NAMALWA (cell line): ENCODE results near the gene SS18.
"Not testable (repeated sequence)": the region's sequence is repeated elsewhere in the genome, so short reads cannot be mapped to it uniquely, and the experiment has no call there.

ENCODE experiments used
- DNase-seq: peaks from one replicate; pipeline ENCODE4 v3.0.0-alpha.2; 2015; ENCODE audit warnings: low spot score

The SS18 gene, protein sequence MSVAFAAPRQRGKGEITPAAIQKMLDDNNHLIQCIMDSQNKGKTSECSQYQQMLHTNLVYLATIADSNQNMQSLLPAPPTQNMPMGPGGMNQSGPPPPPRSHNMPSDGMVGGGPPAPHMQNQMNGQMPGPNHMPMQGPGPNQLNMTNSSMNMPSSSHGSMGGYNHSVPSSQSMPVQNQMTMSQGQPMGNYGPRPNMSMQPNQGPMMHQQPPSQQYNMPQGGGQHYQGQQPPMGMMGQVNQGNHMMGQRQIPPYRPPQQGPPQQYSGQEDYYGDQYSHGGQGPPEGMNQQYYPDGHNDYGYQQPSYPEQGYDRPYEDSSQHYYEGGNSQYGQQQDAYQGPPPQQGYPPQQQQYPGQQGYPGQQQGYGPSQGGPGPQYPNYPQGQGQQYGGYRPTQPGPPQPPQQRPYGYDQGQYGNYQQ

GRCh38 chr18:26090130-26091046, at the start of gene SS18:
Gene SS18, minus strand, starts transcription at chr18:26090613. Its CDS starts 44 bp downstream, at chr18:26090569.
- peak; percentile 95 for DNase-seq

- no peak for DNase-seq
These were observed 45.1 kb upstream of the SS18 start for GRCh38 chr18:26135548-26135947.

DNA sequence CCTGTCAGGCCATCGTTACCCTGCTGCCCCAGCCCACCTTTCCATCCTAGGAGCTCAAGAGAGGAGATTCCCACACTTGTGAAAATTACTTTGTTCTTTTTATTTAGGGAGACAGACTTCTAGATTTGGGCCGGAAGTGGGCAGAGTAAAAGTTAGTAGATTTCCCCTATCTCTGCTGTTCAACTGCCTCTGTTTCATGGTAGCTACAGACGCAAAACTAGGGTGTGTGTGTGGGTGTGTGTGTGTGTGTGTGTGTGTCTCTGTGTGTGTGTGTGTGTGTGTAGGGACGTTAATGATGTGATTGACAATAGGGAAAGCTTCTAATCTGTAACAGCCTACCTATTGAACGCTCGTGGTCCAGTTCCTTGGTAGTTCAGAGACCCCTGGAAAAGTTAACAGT, 43.7 kb upstream of the SS18 start:
- DNase-seq, result no peak

- DNase-seq, result no peak
These were observed 43.2 kb upstream of the SS18 start, which contains the start of gene PSMA8 for GRCh38 chr18:26133652-26134051. Gene PSMA8, plus strand, starts transcription at chr18:26133869. Its CDS starts 97 bp downstream, at chr18:26133966.

- not testable (repeated sequence) for DNase-seq
These were observed 37.8 kb upstream of the SS18 start for GRCh38 chr18:26128192-26128591.

DNA sequence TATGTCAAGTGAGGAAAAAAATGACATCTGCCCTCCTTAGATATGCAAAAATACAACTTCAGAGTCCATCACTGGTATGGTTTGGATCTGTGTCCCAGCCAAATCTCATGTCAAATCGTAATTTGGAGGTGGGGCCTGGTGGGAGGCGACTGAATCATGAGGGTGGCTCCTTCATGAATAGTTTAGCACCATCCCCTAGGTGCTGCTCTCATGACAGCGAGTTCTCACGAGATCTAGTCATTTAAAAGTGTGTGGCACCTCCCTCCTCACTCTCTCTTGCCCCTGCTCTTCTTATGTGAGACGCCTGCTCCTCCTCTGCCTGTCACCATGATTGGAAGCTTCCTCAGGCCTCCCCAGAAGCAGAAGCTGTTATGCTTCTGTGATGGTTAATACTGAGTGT, 37.4 kb upstream of the SS18 start:
- no peak for DNase-seq

- not testable (repeated sequence) for DNase-seq
These were observed 31.6 kb upstream of the SS18 start for GRCh38 chr18:26121994-26122393.

DNA sequence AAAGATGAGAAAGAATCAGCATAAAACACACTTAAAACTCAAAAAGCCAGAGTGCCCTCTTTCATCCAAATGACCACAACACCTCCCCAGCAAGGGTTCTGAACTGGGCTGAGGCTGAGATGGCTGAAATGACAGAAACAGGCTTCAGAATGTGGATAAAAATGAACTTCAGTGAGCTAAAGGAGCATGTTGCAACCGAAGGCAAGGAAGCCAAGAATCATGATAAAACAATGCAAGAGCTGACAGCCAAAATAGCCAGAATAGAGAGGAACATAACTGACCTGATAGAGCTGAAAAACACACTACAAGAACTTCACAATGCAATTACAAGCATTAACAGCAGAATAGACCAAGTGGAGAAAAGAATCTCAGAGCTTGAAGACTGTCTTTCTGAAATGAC, 31.1 kb upstream of the SS18 start:
- no peak for DNase-seq

GRCh38 chr18:26119246-26119645, 28.8 kb upstream of the SS18 start:
- no peak for DNase-seq

DNA sequence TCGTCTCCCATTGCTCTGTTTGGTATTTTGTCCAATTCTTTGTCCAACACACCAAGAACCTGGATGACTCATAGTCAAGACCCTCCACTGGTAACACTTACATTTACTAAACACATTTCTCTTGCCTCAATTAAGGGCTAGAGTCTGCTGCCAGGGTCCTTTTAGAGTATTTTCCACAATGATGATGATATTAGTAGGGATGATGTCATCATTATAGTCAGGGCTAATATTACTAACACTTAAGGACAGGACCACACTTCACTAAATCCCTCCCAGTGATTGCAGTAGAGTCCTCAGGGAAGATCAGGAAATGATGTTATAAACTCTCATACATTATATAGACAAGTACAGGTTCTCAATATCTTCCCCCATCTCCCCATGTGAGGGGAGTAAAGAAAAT, 13.6 kb upstream of the SS18 start:
- DNase-seq, result no peak

DNA sequence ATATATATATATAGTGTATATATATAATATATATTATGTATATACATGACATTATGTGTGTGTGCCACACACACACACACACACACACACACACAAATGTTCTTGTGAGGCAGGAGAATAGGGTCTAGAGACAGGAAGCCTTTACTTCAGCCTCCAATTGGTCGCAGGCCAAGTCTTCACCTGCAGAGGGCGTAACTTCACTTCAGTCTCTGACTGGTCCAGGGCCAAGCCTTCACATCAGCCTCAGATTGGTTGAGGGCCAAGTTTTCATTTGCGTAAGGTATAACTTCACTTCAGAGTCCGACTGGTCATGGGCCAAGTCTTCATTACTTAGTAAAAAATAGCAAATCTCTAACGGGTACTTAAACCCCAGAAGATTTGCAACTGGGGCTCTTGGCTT, 13.2 kb upstream of the SS18 start:
- peak; percentile 54 for DNase-seq

- no peak for DNase-seq
These were observed 7.2 kb upstream of the SS18 start for GRCh38 chr18:26097563-26097962.

- DNase-seq, result no peak
These were observed 6.4 kb upstream of the SS18 start for GRCh38 chr18:26096852-26097251.

- no peak for DNase-seq
These were observed 726 bp upstream of the SS18 start for GRCh38 chr18:26091047-26091630.

DNA sequence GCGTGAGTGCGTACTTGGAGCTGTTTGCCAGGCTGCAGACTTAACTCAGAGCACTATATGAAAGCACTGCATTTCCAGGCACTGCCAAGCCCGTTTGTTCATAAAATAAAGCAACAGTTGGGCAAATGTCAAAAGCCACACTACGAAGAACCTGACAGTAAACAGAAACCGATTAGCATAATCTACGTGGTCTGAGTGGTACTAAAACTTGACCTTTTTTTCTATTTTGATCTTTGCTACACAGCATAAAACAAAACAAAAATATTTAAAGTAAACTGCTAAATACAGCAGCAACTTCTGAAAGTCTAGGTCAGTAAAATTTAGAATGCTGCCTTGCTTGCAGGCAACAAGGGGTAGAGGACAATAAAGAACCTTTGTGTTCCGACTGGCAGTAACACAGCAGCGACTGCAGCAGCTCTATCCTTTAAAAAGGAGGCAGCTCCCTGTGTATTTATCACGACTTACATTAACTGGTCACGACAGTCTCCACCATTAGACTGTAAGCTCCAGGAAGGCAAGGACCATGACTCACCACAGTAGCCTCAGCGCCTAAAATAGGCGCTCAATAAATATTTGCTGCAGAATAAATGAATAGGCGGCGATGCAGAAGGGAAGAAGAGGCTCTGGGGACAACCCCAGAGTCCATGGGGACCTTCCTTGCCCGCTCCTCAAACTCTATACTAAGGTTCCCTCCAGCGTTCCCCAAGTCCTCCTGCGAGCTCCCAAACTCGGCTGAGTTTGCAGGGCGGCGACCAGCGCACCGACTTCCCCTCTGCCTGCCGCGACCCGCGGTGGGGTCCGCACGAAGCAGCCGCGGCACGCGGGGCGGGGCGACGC, 902 bp downstream of the SS18 start:
- peak; percentile 59 for DNase-seq

- peak; percentile 33 for DNase-seq
These were observed 1.9 kb downstream of the SS18 start for GRCh38 chr18:26088487-26088886.

- DNase-seq, result peak; percentile 15
These were observed 3.5 kb downstream of the SS18 start for GRCh38 chr18:26086959-26087358.

DNA sequence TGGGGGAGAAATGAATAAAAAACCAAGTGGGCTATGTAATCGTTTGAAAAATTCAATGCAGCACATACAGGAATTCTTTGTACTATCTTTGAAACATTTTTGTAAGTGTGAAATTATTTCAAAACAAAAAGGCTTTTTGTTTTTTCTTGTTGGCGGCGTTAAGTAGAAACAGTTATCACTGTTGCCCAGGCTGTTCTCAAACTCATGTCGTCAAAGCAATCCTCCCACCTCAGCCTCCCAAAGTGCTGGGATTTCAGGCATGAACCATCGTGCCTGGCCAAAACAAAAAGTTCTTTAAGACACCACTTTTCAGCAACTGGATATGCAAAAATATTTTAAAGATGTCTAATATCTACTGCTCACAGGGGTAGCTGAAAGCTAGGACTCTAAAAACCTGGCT, 5.4 kb downstream of the SS18 start:
- DNase-seq, result no peak

GRCh38 chr18:26083099-26083498, 7.3 kb downstream of the SS18 start:
- DNase-seq, result no peak

DNA sequence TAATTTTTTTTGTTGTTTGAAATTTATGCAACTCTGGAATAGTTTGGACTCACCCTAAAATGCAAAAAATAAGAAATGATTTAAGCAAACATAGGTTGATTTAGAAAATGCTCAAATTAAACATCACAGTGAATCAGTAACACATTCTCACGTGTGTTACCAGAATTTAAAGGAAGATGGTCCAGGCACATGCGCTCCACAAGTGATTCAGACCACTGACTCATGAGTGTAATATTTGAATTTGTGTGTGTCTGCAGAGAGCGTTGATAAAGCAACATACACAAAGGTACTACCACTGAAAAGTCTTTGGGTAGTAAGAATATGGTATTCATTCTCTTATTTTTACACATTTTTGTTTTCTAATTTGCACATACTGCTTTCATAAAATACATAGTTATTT, 7.9 kb downstream of the SS18 start:
- DNase-seq, result no peak

DNA sequence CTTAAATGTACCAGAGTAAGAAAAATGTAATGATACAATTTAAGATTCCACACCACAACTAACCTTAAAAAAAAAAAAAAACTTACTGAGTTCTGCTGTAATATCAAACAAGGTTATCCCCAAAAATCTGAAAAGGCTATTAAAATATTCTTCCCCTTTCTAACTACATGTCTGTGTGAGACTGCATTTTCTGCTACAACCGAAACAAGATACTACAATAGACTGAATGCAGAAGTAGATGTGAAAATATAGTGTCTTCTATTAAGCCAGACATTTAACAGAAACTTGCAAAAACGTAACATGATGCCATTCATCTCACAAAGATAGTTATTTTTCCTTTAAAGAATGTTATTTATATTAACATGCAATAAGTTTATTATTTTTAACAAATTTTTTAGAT, 16.2 kb downstream of the SS18 start:
- no peak for DNase-seq

DNA sequence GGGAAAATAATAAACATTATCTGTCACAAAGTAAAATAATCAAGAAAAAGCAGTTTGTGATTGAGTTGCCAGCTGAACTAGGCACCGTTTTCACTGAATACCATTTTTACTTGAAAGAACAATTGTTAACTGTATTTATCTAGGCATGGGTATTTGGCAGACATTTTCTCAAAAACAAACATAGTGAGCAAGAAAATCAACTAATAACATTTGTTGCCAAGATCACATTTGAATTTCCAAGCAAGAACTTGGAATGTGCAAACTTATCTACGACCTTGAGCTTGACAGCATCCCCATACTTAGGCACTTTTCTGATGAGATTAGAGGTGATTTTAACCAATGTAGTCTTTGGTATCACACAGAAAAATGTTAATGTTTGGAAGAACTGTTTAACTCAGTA, 16.7 kb downstream of the SS18 start:
- no peak for DNase-seq
